K562 (cell line): ENCODE results near the gene RACK1. TPM values are rescaled to one million over a fixed set of nuclear protein-coding genes. Genes with fewer than 3 reads are reported as not detected.

Experiments used
- ATF3 ChIP-seq, 2 experiments: fragments of 450-650 bp in 1 of 2; sonication (generic) in 1 of 2; formaldehyde crosslinking in 1 of 2; IDR thresholded peaks in 1 of 2; conservative IDR thresholded peaks in 1 of 2; 2 replicates each; pipeline versions ENCODE4 v1.6.1 to v1.8.1; 2016 to 2023; ENCODE audit warnings: mild to moderate bottlenecking in 2 of 2, moderate library complexity in 2 of 2, inconsistent platforms in 1 of 2, missing genetic modification reagents in 1 of 2
- ETV1 ChIP-seq: fragments of 450-650 bp; conservative IDR thresholded peaks from 2 replicates; pipeline ENCODE4 v1.6.1; 2016; ENCODE audit warnings: missing genetic modification characterization, control low read depth, low read depth, missing compliant biosample characterization
- FOXK2 ChIP-seq, 2 experiments: fragments of 450-650 bp; IDR thresholded peaks in 1 of 2; conservative IDR thresholded peaks in 1 of 2; 2 replicates each; pipeline ENCODE4 v1.6.1; 2016; ENCODE audit warnings: low read depth in 2 of 2, mild to moderate bottlenecking in 1 of 2
- GATAD2A ChIP-seq: fragments of 450-650 bp; IDR thresholded peaks from 2 replicates; pipeline ENCODE4 v1.6.1; 2017
- HMG20B ChIP-seq: fragments of 250-450 bp; sonication (Bioruptor Pico); IDR thresholded peaks from 2 replicates; pipeline ENCODE4 v1.5.0; 2021; ENCODE audit warnings: mild to moderate bottlenecking
- HNRNPK ChIP-seq: fragments of 200-400 bp; formaldehyde crosslinking; IDR thresholded peaks from one replicate; pipeline ENCODE4 v1.6.1; 2018; ENCODE audit warnings: mild to moderate bottlenecking, low read depth, low read length; ENCODE audit not compliant: poor library complexity, severe bottlenecking
- MECOM ChIP-seq: fragments of 250-450 bp; sonication (Bioruptor Pico); IDR thresholded peaks from 2 replicates; pipeline ENCODE4 v1.8.0; 2022; ENCODE audit warnings: inconsistent platforms
- MYBL2 ChIP-seq, 2 experiments: fragments of 450-650 bp in 1 of 2; sonication (generic) in 1 of 2; formaldehyde crosslinking in 1 of 2; IDR thresholded peaks; 2 replicates each; pipeline versions ENCODE4 v1.6.1 to v1.8.1; 2017 to 2022; ENCODE audit warnings: borderline replicate concordance in 1 of 2, inconsistent platforms in 1 of 2, low read depth in 1 of 2, mild to moderate bottlenecking in 1 of 2, missing genetic modification reagents in 1 of 2, moderate library complexity in 1 of 2
- NFE2 ChIP-seq: IDR thresholded peaks from 2 replicates; pipeline ENCODE4 v1.6.1; 2014; ENCODE audit warnings: antibody characterized with exemption, low read depth
- PRDM10 ChIP-seq: fragments of 450-650 bp; IDR thresholded peaks from 2 replicates; pipeline ENCODE4 v1.6.1; 2018; ENCODE audit not compliant: partially characterized antibody
- PRMT5 ChIP-seq: sonication (generic); formaldehyde crosslinking; IDR thresholded peaks from 2 replicates; pipeline ENCODE4 v1.5.0; 2020; ENCODE audit warnings: missing genetic modification reagents
- SRSF9 ChIP-seq: fragments of 200-400 bp; formaldehyde crosslinking; IDR thresholded peaks from 2 replicates; pipeline ENCODE4 v1.6.1; 2017; ENCODE audit warnings: low read depth, low read length, borderline replicate concordance
- USF1 ChIP-seq: sonication (generic); formaldehyde crosslinking; IDR thresholded peaks from 2 replicates; pipeline ENCODE4 v1.9.0; 2022; ENCODE audit warnings: mild to moderate bottlenecking, missing genetic modification reagents
- ZBTB34 ChIP-seq: fragments of 250-450 bp; sonication (Bioruptor Pico); IDR thresholded peaks from 2 replicates; pipeline ENCODE4 v1.8.0; 2021; ENCODE audit warnings: mild to moderate bottlenecking, moderate library complexity
- ZNF239 ChIP-seq: fragments of 250-450 bp; sonication (Bioruptor Pico); IDR thresholded peaks from 2 replicates; pipeline ENCODE4 v1.4.0; 2020; ENCODE audit warnings: mild to moderate bottlenecking
- ZNF277 ChIP-seq: fragments of 250-450 bp; sonication (Bioruptor Pico); IDR thresholded peaks from 2 replicates; pipeline ENCODE4 v1.8.0; 2022; ENCODE audit warnings: inconsistent platforms, mild to moderate bottlenecking, moderate library complexity, borderline replicate concordance
- ZNF584 ChIP-seq: fragments of 200-800 bp; sonication (Bioruptor generic); IDR thresholded peaks from 2 replicates; pipeline ENCODE4 v1.6.1; 2016; ENCODE audit warnings: low read depth, mild to moderate bottlenecking, missing genetic modification characterization, missing compliant biosample characterization
- ZNF696 ChIP-seq: fragments of 250-450 bp; sonication (Bioruptor Pico); conservative IDR thresholded peaks from 2 replicates; pipeline ENCODE4 v1.4.0; 2020; ENCODE audit warnings: mild to moderate bottlenecking, moderate library complexity
- ZNF717 ChIP-seq: fragments of 250-450 bp; sonication (Bioruptor Pico); IDR thresholded peaks from 2 replicates; pipeline ENCODE4 v1.5.0; 2021
- polyA plus RNA-seq, 8 experiments: library from polyadenylated mRNA; depleted of rRNA in 4 of 8; stranded (reverse) in 5 of 8; unstranded in 3 of 8; fragments of >200 nt; fragmentation: Nextera tagmentation in 2 of 8; fragmentation: Illumina TruSeq in 1 of 8; extraction: Ambion mirVana in 2 of 8; extraction: Trizol in 1 of 8; gene quantifications; 2 replicates each; pipeline versions ENCODE4 v1.2.1 to v1.2.3, GENCODE V29; 2011 to 2014; ENCODE audit warnings: inconsistent platforms in 1 of 8, missing spikeins in 1 of 8
- total RNA-seq, 7 experiments: library from RNA; depleted of rRNA in 6 of 7; stranded (reverse); fragments of >200 nt in 6 of 7; fragmentation: Illumina TruSeq in 2 of 7; extraction: Trizol in 2 of 7; gene quantifications; 2 replicates each; pipeline versions ENCODE4 v1.2.1 to v1.2.3, GENCODE V29; 2011 to 2021; ENCODE audit warnings: low replicate concordance in 1 of 7

Gene RACK1
- total and polyA plus RNA-seq, 9 of the 15 experiments (the other 6 are each of a cell fraction or from before 2014, with no cell fraction given): 2,303 to 5,311 (median 3,833) TPM

GRCh38 chr5:181188700-181189362 is 54.9 kb downstream of the RACK1 start (continued):
- TF ChIP-seq HMG20B (CRISPR knock-in tag): no peak
- no peak; the same call in 1 of the 2 replicates for TF ChIP-seq ETV1
- TF ChIP-seq PRDM10: peak; percentile 48
- no peak for TF ChIP-seq PRMT5
- no peak for TF ChIP-seq SRSF9
- TF ChIP-seq MYBL2 (IDR thresholded peaks at IDR 0.05; ENCODE audit: low read depth): no peak
- no peak for TF ChIP-seq MYBL2 (CRISPR knock-in tag; IDR thresholded peaks at IDR 0.05; ENCODE audit: borderline replicate concordance)
- no peak for TF ChIP-seq ZNF239 (CRISPR knock-in tag)
- no peak for TF ChIP-seq ZNF696 (CRISPR knock-in tag)
- no peak for TF ChIP-seq ATF3 (IDR thresholded peaks at IDR 0.05)
- TF ChIP-seq ATF3 (CRISPR knock-in tag; conservative IDR thresholded peaks at IDR 0.05): no peak
- TF ChIP-seq HNRNPK: no peak
- no peak for TF ChIP-seq ZNF277 (CRISPR knock-in tag)
- no peak for TF ChIP-seq ZBTB34
- TF ChIP-seq ZNF717 (CRISPR knock-in tag): no peak
- no peak; a peak in 1 of 4 replicates for TF ChIP-seq FOXK2 (conservative IDR thresholded peaks at IDR 0.05 in 1 of 2, IDR thresholded peaks at IDR 0.05 in 1 of 2; ENCODE audit: low read depth in 2 of 2)
- no peak for TF ChIP-seq NFE2
- no peak for TF ChIP-seq ZNF584 (CRISPR knock-in tag)
- TF ChIP-seq GATAD2A: 0 out of 2 replicates have a peak, but pooled peaks have one; percentile 3
- TF ChIP-seq USF1: 0 out of 2 replicates have a peak, but pooled peaks have one; percentile 27
- no peak for TF ChIP-seq MECOM (CRISPR knock-in tag)
